Effector CD8-positive, alpha-beta T cell (primary cell): ENCODE results near the gene TBRG1.

Experiments used
- DNase-seq: peaks from one replicate; lab custom pipeline; 2025; lab: John Stamatoyannopoulos, UW

Gene TBRG1

GRCh38 chr11:124612567-124613246 is 10.0 kb upstream of the TBRG1 start:
- DNase-seq: no peak

- no peak for DNase-seq
Observed at GRCh38 chr11:124618863-124619262, 3.8 kb upstream of the TBRG1 start.

DNA sequence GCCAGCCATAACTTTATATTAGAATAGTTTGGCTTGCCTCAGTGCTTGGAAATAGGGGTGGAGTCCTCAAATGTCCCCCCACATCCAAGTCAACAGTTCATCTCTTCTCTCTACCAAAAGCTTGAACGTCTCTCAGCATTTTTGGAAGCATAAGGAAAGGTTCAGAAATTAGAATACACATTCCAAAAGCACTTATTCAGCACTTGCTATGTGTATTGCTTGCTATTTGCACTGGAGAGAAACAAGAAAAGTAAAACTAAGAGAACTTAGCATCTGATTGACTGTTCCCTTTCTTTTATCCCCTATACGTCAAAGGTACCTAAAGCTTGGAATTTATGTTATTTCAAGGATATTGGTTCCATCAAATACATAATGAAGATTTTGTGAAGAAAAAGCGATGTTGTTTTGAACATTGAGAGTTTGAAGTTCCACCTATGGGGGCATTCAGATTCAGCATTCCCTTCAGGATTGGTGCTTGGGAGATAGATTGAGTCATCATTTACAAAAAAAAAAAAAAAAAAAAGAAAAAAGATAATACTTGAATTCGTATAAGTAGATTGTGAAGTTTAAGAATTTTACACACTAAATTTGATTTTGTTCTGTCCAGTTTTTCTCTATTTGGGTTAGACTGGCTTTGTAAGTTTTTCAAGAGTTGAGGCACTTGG is 1.3 kb downstream of the TBRG1 start:
- DNase-seq: no peak

DNA sequence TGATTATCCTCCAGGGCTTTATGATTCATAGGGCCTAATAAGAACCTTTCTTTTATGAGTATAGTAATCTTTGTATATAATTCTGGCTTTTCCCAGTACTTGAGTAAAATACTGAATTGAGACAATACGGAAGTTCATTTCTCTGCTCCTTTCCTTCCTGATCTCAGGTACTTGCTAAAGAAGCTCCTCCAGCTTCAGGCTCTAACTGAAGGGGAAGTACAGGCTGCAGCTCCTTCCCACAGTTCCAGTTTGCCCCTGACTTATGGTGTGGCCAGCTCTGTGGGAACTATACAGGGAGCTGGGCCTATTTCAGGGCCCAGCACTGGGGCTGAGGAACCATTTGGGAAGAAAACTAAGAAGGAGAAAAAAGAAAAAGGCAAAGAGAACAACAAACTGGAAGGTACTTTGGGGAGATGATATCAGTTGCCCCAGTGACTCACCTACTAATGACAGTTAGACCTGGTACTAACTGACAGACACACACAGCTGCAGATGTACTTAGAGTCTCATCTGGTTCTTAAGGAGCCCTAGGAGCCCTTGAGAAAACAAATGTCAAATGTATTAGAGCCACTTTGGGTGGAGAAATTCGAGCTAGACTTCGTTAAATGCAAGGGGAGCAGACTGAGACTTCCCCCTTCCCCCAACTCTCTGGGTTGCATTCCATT is 3.0 kb downstream of the TBRG1 start:
- DNase-seq: no peak

DNA sequence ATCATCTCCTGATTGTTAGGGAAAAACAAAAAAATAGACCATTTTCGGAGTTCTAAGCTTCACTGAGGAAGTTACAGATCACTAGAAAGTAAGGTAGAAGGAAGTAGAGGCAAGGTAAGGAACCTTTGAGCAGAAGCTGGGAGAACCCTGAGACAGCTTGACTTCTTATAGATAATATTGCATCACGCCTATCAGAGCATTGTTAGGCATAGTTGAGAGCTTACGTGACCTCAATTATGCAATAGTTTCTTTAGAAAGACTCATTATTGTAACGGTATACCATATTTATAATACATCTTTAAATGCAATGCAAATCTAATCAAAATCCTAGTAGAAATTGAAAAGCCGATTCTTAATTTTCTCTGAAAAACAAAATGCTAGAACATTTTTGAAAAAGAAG is 4.9 kb downstream of the TBRG1 start:
- no peak for DNase-seq

DNA sequence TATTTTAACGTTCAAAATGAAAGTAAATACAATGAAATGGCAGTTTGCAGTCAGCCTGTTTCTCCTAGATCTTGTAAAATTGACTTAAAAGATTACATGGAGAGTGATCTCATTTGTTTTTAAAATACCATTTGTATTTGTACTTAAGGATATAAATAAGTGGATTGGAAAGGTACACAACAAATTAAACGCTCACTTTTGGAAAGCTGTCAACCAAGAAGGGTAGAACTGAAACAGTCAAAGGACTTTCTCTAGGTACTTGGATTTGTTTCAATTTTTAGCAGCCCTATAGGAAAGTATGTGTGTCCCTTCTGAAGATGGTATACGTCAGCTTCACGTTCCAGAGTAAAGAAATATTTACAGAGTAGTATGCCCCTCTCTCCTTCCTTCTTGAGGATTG is 7.3 kb downstream of the TBRG1 start:
- DNase-seq: no peak

GRCh38 chr11:124633355-124633754 is 10.7 kb downstream of the TBRG1 start:
- DNase-seq: no peak

DNA sequence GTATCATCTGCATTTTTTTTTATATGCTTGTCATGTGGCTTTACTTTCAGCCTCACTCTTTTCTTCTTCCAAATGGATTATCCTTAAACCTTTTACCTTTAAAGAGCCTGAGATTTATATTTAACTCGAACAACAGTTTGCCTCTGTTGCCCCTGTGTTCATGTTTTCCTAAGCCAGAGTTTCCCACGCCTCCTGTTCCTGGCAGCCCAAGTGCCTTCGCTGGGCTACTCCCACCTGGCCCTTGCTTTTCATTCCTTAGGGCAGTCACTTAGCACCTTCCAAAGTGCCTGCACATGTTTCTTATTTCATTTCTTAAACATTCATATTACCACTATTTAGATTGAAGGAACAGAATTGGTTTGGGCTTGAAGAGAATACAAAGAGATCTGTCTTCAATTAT is 13.3 kb downstream of the TBRG1 start:
- DNase-seq: no peak

DNA sequence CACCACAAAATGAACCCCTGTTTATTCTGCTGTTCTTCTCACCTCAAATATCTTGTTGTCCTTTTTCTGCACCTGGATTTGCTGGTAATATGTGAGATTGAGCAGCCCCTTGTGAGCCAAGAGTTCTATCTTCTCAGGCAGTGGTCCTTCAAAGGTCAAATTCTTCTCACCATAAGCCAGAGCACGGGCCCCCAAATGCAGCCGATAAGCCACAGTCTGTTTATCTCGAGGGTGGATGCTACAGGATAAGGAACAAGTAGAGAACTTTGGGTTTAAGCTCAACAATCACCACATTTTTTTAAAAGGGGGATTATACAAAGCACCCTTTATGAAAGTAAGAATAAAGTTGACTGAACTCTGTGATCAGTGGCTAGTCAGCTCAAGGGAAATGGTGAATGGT is 15.8 kb downstream of the TBRG1 start:
- no peak for DNase-seq

DNA sequence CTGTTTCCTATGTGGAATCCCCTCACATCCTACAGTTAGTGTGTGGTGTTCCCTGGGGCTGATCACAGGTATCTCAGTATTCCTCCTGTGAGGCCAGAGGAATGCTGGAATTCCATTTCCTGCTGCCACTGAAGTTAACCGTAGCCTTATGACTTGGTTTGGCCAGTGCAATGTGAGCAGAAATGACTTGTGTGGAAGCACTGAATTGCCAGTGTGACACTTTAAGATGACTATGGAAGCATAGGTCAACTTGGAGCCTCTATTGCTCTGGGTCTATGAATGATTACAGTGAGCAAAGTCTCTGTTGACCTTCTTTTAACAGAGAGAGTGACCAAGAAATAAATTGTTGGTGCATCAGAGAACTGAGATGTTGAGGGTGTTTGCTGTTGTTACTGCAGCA is 16.5 kb downstream of the TBRG1 start:
- DNase-seq: no peak

DNA sequence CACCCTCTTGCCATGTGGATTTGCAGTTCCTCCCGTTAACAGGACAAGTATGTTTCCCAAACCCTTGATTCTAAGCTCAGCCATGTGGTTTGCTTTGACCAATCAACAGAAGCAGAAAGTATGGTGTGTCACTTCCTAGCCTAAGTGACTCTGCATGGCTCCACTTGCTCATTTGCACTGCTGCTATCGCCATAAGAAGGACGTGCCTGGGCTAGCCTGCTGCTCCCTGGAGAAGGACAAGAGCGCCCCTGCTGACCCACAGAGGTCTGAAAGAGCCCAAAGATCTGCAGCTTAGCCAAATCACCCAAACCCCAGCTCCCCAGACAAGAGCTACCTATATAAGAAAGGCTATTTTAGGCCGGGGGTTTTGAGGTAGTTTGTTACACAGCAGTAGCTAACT is 18.0 kb downstream of the TBRG1 start:
- no peak for DNase-seq

- no peak for DNase-seq
Observed at GRCh38 chr11:124642628-124643027, 20.0 kb downstream of the TBRG1 start.

GRCh38 chr11:124643042-124643604 is 20.5 kb downstream of the TBRG1 start:
- no peak for DNase-seq

- no peak for DNase-seq
Observed at GRCh38 chr11:124643605-124644425, 21.2 kb downstream of the TBRG1 start.

DNA sequence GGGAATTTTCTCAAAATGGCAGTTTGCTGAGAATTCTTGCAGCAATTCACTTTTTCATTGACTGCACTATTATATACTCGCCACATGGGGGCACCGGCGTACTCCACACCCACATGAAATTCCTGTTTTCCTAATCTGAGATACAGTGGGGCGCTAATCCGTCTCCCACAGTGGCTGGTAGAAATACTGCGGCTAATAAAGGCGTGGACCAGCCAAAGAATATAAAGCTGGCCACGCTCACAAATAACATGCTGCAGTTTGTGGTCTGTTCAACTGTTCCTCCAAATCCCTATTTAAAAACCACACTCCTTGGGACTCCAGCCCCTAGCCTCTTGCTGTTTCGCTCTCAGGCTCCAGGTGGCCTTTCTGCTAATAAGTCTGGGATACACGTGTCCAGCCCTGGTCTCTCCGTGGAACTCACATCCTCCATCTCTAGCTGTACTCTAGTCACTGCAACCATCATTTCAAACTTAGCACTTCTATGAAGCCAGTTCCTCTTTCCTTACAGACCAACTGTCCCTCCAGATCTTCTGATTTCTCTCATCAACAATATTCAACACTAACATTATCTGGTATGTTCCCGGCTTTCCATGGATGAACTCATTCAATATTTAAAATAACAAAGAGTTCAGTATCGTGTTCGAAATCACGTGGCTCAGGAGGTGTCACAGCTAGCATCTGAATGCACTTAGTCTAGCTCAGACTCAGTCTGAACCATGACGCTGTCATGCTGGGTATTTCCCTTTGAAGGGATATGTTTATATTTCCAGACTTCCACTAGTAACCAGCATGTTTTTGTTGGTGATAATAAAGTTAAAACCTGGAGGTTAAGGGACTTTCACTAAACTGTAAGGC is 22.0 kb downstream of the TBRG1 start:
- no peak for DNase-seq

DNA sequence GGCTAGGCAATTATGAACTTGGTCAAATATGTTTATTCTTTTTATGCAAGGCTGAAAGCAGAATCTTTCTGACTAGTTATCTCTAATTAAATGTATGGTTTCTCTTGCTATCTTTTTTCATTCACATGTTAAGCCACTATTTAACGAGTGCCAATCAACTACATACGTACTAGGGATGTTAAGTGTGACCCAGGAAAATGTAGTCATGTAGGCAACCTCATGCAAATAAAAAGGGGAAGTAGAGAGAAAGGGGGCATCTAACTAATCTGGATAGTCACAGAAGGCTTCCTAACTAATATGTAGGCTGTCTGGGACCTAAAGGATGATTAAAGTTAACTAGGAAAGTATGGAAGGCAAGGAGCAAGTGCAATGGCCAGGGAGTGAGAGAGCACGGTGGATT is 23.5 kb downstream of the TBRG1 start:
- no peak for DNase-seq

- DNase-seq: no peak
Observed at GRCh38 chr11:124648610-124649009, 25.9 kb downstream of the TBRG1 start.

DNA sequence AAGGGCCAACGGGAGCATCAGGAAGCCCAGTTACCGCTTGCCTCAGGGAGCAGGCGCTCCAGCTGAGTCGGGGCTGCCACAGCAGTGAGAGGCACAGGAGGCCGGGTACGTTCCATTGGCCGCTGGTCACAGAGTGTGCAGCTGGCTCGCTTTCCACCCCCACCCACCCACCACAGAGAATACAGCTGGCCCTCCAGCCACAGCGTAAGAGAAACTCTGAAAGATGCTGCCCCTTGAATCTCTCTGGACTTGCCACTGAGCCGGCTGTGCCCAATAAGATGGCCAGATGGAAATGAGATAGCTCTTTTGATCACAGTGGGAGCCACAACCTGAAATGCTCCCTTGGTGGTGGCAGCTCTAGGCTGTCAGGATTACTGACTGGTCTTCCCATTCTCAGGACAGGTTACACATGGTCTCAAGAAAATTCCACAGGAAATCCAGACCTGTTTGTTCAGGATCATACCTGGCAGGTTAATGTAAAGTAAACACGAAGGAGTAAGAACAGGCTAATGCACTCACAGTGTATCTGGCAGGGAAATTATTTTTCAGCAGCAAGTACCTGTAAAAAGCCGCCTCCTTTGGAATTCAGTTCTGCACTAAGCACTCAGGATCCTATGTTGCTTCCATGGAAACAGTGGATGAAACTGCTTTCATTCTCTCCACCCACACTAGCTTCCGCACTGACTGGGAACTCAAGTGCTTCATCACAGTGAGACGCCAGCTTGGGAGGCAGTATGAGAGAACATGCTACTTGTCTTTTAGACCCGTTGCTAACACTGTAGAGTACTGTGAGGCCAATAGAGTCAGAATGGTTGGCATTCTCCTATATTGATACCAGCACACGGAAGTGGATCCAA is 34.3 kb downstream of the TBRG1 start:
- no peak for DNase-seq

GRCh38 chr11:124657904-124658303 is 35.2 kb downstream of the TBRG1 start:
- DNase-seq: no peak

- no peak for DNase-seq
Observed at GRCh38 chr11:124658501-124658900, 35.8 kb downstream of the TBRG1 start.
